GM21737 (cell line): ENCODE results near the gene TRIP10.
"Not testable (repeated sequence)": the region's sequence is repeated elsewhere in the genome, so short reads cannot be mapped to it uniquely, and the experiment has no call there.

ENCODE experiments used
- ATAC-seq: cut with Tn5 transposase; IDR thresholded peaks from one replicate; pipeline ENCODE4 v1.9.1; 2021; ENCODE audit warnings: mild to moderate bottlenecking, moderate library complexity; ENCODE audit not compliant: unreplicated experiment

The TRIP10 gene

GRCh38 chr19:6739390-6739882 lies at the start of gene TRIP10:
Gene TRIP10 (plus strand): TSS chr19:6739680. CDS start chr19:6739762, 82 bp downstream.
- ATAC-seq: no peak

- no peak for ATAC-seq
Measured at GRCh38 chr19:6690160-6690885, 49.2 kb upstream of the TRIP10 start.

- no peak for ATAC-seq
Measured at GRCh38 chr19:6691342-6691741, 48.1 kb upstream of the TRIP10 start.

GRCh38 chr19:6692027-6692426 lies 47.5 kb upstream of the TRIP10 start:
- ATAC-seq: no peak

GRCh38 chr19:6693056-6693471 lies 46.4 kb upstream of the TRIP10 start:
- no peak for ATAC-seq

- no peak for ATAC-seq
Measured at GRCh38 chr19:6693681-6694080, 45.8 kb upstream of the TRIP10 start.

GRCh38 chr19:6694147-6694815 lies 45.2 kb upstream of the TRIP10 start:
- ATAC-seq: no peak

- no peak for ATAC-seq
Measured at GRCh38 chr19:6696239-6696820, 43.1 kb upstream of the TRIP10 start.

- no peak for ATAC-seq
Measured at GRCh38 chr19:6697291-6697690, 42.2 kb upstream of the TRIP10 start.

GRCh38 chr19:6699935-6700334 lies 39.5 kb upstream of the TRIP10 start:
- no peak for ATAC-seq

- ATAC-seq: no peak
Measured at GRCh38 chr19:6700586-6701316, 38.7 kb upstream of the TRIP10 start.

- no peak for ATAC-seq
Measured at GRCh38 chr19:6705931-6706632, 33.4 kb upstream of the TRIP10 start.

- ATAC-seq: no peak
Measured at GRCh38 chr19:6706633-6706958, 32.9 kb upstream of the TRIP10 start.

- no peak for ATAC-seq
Measured at GRCh38 chr19:6707011-6707657, 32.3 kb upstream of the TRIP10 start.

GRCh38 chr19:6707658-6708018 lies 31.8 kb upstream of the TRIP10 start:
- ATAC-seq: no peak

GRCh38 chr19:6708346-6708745 lies 31.1 kb upstream of the TRIP10 start:
- ATAC-seq: no peak

GRCh38 chr19:6708913-6709312 lies 30.6 kb upstream of the TRIP10 start:
- not testable (repeated sequence) for ATAC-seq

GRCh38 chr19:6709549-6709948 lies 29.9 kb upstream of the TRIP10 start:
- ATAC-seq: no peak

- ATAC-seq: no peak
Measured at GRCh38 chr19:6710273-6711077, 29.0 kb upstream of the TRIP10 start.

GRCh38 chr19:6711078-6711361 lies 28.5 kb upstream of the TRIP10 start:
- no peak for ATAC-seq
